ACHN (cell line): ENCODE results near the gene TNFRSF14.

Source experiments
- DNase-seq: peaks from one replicate; pipeline ENCODE4 v3.0.0-alpha.2; 2015
- in situ Hi-C: cut with HindIII; loops from 2 replicates; pipeline ENCODE4 v1.10.0; 2017; ENCODE audit warnings: low sequenced_read_pairs, low pct_ligation_motif_present, low pct_unique_long_range_greater_than_20kb

The TNFRSF14 gene

GRCh38 chr1:2533365-2533764, 22.8 kb upstream of the TNFRSF14 start:
- DNase-seq: no peak
- in situ Hi-C loops: no loop called here

DNA sequence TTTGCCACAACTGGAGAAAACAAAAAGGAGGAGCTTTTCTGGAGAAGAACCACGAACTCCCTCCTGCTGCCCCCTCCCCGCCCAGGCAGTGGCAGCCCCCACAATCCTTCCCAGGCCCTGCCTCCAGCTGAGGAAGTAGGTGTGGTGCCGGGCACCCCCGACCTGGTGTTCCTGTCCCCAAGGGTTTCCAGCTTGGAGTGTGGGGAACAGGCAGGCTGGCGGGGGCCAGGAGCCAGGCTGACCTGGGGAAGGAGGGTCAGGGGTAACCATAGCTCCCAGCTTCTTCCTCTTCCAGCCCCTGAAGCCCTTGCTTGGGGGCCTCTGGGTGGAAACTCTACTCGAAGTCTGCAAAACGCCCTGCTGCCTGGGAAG, 21.9 kb upstream of the TNFRSF14 start:
- no peak for DNase-seq
- in situ Hi-C loops: no loop called here

DNA sequence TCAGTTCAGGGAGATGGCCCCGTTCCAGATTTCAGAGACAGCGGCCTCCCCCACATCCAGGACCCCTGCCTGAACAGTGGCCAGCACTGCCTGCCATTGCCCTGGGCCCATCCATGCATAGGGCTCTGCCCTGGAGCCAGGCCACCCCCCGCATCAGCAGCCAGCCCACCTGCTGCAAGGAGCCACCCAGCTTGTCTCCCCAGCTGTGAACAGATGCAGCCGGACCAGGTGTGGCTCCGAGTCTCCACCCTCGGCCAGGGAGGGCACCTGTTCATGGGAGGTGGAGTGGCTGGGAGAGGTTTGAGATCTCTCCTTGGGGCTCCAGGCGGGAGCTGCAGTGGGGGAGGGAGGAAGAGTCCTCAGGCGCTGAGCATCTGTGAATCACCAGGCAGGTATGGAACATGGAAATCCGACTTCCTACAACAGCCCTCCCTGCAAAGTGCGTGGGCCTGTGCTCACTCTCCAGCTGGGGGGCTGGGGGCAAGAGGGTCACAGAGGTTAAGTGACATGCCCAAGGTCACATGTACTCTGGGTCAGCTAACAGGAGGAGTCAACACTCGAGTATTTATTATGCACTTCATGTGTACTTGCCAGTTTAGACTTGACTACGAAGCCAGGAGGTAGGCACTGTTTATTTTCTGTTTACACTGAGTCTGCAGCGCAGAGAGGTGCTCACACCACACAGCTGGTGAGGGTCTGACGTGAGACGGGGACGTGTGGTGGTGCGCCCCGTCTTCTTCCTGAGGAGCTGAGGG, 21.3 kb upstream of the TNFRSF14 start:
- in situ Hi-C loops: no loop called here
- DNase-seq: peak; percentile 23

DNA sequence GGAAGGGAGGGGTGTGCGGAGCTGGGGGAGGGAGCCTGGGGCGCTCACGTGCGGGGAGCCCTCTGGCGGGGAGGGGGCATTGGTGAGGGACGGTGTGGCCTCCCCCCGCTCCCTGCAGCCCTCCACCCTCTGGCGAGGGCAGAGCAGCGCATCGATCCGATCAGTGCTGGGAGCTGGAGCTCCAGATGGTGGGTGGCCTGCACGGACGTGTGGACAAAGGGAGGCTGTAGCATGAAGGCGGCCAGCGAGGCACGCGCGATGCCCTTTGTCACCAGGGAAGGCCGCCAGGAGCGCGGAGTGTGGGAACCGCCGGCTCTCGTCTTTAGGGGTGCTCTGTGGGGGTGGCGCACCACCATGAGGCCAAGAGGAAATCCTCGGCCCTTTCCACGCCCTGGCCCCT, 20.7 kb upstream of the TNFRSF14 start:
- in situ Hi-C loops: no loop called here
- DNase-seq: no peak

GRCh38 chr1:2535981-2536380, 20.2 kb upstream of the TNFRSF14 start:
- DNase-seq: no peak
- in situ Hi-C loops: no loop called here

DNA sequence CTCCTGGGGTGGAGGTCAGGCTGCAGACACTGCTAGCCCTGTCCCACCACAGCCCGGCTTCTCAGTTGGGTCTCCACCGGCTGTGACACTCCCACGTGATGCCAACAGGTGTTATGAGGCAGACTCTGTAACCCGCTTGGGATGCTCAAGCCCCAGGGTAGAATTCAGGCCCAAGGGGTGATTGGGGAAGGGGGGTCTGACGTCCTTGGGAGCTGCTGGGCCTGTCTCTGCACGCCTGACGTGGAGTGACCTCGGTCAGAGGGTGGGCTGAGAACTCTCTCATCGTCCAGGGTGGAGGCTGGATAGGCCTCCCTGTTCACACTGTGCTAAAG, 18.4 kb upstream of the TNFRSF14 start:
- DNase-seq: no peak
- in situ Hi-C loops: no loop called here

GRCh38 chr1:2538376-2538775, 17.8 kb upstream of the TNFRSF14 start:
- in situ Hi-C loops: no loop called here
- DNase-seq: no peak

DNA sequence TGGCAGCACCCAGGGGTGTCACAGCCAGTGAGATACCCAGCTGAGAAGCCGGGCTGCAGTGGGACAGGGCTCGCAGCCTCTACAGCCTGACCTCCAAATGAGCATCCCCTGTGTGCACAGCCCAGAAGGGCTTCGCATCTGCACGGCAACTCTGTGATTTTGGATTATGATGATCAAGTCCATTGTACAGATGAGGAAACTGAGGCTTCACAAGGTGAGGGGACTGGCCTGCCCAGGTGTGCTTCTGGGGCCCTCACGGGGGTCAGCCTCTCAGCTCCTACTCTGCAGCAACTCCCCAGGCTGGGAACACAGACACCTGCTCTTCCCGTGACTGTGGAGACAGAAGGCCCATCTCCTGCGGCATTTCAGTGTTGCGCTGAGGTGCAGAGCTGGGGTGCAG, 17.3 kb upstream of the TNFRSF14 start:
- in situ Hi-C loops: no loop called here
- DNase-seq: no peak

DNA sequence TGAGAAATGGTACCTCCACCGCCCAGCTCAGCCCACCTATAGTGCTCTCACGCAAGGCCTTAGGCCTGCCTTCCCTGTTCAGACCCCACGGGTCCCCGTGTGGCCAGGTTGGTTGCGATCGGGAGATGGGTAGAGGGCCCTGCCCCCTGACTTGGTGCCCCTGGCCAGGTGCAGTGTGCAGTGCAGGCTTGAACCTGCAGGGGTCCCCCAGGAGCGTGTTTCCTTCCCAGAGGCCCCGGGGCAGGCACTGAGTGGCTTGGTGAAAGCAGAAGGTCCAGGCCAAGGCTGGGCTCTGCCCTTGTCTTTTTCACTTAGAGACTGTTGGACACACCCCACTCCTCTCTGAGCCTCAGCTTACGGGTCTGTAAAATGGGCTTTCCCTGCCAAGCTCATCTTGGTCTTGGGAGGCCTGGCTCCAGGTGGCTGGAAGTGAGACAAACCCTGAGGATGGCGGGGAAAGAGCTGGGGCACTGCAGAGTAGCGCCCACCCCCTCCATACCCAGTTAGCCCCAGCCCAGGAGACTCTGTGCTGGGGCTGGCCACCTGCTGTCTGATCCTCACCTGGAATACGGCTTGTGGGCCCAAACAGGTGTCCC, 16.8 kb upstream of the TNFRSF14 start:
- DNase-seq: peak; percentile 16
- in situ Hi-C loops: no loop called here

DNA sequence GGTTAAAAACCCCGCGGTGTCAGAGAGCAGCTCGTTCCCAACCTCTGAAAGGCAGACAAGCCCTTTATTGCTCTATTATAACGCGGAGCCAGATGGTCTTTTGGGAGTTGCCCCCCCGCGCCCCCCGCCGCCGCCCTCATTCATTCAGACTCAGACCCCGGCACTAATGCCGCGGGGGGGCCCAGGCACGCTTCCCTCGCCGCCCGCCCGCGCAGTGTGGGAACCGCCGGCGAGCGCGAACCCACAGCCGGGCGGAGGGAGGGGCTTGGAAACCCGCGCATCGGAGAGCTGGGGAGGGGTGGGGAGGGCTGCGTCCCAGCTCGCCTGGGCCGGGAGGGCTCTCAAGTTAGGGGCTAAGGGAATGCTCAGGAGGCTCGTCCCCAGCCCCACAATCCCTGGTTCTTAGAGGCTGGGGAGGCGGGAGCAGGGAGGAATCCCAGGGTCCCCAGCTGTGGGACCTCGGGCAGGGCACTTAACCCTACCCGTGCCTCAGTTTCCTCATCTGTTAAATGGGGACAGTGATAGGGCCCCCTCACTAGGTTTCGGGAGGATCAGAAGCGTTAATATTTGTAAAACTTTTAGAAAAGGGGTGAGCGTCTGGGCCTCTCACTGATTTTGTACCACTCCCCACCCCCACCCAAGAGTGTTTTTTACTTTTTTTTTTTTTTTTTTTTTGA, 15.2 kb upstream of the TNFRSF14 start:
- in situ Hi-C loops: no loop called here
- DNase-seq: no peak

- in situ Hi-C loops: no loop called here
- DNase-seq: no peak
These were observed 14.4 kb upstream of the TNFRSF14 start for GRCh38 chr1:2541619-2542245.

DNA sequence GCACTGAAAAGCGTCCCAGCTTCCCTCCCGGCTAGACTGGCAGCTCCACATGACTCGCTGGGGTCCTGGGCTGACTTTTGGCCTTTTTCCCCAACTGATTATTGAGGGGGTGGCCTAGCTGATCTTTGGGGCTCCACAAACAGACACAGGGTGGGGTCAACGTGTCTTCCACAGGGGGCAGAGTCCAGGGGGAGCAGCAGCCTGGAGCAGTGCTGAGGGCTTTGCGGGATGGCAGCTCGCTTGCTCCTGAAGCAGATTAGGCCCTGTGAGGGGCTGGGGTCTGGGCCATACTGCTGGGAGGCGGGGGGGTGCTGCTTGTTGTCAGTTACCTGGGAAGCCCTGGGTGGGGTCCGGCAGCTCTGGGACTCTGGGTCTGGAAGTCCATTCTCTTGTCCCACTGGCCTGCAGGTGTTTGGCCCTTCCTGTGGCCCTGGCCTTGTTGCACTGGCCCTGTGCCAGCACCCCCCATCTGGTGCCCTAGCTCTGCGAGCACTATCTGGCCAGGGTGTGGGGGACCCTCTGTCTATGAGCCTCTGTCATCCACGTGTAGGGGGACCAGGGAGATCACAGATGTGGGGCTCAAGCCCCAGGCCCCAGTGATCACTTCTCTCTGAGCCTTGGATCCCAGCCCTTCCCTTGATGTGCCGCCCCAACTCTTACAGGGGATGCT, 13.8 kb upstream of the TNFRSF14 start:
- in situ Hi-C loops: no loop called here
- no peak for DNase-seq

DNA sequence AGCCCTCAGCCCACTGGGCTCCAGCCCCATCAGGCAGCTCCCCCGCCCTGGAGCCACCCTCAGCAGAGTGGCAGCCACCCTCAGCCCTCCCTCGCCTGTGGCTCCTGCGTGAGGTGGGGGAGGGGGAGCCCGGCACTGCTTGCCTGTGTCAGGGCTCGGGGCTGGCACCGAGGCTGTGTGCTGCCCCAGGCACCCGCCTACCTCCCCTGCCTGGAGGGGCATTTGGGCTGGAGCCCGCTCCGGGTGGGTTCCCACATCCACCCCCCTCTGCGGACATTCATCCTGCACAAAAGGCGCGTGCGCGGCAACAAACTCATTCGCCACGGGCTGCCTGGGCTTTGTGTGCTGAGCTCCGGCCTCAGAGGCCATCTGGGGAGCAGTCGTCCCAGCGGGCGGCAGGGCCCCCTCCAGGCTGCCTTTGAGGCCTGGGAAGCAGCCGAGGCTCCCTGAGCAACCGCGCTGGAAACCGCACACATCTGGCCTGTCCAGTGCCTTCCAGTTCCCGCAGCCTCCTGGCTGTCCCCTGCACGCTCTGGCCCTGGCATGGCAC, 12.6 kb upstream of the TNFRSF14 start:
- in situ Hi-C loops: no loop called here
- no peak for DNase-seq

DNA sequence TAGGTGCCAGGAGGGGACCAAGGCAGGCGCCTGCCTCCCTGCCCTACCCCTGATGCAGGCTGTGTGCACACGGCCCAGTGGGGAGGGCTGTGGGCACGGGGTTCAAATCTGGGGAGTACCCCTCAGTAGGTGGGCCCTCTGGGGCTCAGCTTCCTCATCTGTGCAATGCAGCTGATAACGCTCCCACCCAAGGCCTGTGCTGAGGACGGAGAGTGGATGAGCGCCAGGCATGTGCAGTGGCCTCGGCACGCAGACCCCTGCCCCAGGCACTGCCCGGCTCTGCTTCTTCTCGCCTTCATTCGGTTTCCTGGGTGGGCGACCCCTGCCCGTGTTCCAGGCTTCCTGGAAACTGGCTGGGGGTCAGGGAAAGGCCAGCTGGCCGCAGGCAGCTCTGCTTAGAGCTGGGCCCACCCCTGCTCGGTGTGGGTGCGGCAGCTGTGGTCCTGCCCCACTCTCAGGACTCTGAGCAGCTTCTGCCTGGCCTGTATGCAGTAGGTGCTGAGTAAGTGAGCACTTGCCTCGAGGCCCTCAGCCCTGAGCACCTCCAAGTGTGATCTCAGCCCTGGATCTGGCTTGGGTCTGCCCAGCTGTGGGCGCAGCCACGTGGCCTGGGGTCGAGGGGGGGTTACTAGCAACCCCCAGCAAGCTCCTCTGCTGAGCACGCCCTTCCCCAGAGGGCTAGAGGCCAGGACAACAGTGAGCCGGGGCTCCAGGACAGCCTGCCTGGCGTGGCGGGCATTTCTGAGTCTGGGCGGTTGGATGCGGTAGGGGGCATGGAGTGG, 11.9 kb upstream of the TNFRSF14 start:
- in situ Hi-C loops: no loop called here
- DNase-seq: no peak

DNA sequence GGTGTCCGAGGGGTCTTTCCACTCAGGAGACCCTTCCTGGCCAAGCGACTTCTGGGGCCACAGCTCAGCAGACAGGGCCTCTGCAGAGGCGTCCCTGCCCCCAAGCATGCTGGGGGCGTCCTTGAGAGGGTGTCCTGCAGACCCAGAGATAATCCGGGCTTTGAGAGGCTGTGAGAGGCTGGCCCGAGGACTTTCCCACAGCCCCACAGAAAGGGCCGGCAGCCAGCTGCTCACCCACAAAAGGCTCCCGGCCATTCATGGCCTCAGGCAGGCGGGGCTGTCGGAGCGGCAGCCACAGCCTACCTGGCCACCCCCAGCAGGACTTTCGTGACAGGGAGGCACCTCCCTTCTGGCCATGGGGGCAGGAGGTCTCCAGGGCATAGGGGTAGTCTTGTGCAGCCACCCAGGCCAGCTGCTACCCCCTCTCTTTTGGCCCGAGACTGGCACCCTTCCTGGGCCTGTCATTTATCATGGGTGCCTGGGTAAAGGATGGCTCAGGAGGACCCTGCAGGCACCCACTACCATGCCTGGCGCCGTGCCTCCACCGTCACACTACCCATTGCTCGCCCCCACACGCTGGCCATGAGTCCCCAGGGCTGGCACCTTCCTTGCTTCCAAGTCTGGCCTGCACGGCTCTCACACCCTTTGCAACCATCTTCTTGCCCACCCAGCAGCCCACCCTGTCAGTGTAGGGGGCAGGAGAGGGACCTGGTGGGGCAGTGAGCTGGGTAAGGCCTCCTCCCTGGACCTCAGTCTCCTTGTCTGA, 11.1 kb upstream of the TNFRSF14 start:
- no peak for DNase-seq
- in situ Hi-C loops: no loop called here

DNA sequence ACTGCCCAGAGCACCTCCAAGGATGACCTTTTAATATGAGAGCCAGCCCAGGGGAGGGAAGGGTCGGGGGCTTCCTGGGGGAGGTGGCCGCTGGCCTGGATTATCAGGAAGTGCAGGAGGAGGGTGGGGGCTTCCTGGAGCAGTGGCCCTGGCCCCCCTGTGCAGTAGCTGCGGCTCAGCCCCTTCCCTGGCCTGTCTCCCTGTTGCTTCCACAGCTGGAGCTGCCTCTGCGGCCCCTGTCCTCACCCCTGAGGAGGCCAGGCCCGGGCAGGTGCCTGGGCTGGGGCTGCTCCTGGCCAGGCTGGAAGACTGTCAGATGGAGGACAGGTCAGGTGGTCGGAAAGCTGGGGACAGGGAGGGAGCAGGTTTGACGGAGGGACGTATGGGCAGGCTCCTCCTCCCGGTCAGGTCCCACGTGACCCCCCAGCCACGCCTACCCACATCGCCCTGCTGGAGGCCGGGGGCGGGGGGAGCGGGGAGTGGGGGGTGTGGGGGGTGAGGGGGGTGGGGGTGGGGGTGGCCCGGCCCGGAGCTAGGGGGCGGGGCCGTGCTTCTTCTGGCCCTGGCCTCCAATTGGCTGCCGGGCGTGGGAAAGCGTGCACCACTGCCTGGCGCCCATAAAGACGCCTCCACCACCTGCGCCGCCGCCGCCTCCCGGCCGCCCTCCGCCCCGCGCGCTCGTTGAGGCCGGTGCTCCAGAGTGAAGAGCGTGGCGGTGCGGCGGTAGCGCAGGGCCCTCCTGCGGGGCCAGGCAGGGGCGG, 10.2 kb upstream of the TNFRSF14 start:
- peak; percentile 81 for DNase-seq
- in situ Hi-C loops: no loop called here
